Right renal pelvis (tissue), 4 donors: Measurements from ENCODE around the gene COL19A1. TPM values are rescaled to one million over a fixed set of nuclear protein-coding genes. Genes with fewer than 3 reads are reported as not detected.

Experiments
- DNase-seq, 4 donors: peaks; one replicate each; pipeline ENCODE4 v3.0.0-alpha.2; 2013; ENCODE audit warnings: low read depth in 4 of 4, low spot score in 3 of 4, missing footprints in 1 of 4
- polyA plus RNA-seq, 4 donors: library from polyadenylated mRNA; unstranded; fragments of 120-200 nt; gene quantifications; one replicate each; pipeline ENCODE4 v1.2.1, GENCODE V29; 2013; ENCODE audit not compliant: insufficient read length in 4 of 4

COL19A1 gene
- polyA plus RNA-seq, 4 donors, result 2.2 to 4.3 (median 2.3) TPM

DNA sequence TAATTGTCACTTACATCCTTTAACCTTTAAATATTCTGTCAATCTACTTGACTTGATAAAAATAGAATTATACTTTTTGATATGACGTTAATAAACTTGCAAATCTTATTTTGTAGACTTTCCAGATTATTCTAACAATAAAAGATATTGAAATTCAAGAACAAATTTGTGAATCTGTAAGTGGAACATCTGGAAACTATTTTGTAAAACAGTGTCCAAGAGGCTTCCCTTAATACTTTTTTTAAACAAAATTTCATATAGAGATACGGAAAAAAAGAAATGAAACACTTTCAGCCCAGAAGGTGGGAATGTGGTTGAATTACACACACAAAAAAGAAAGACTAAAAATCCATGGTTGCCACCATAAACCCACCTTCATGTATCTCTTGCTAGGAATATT lies 174.4 kb downstream of the COL19A1 start:
- no peak for DNase-seq

DNA sequence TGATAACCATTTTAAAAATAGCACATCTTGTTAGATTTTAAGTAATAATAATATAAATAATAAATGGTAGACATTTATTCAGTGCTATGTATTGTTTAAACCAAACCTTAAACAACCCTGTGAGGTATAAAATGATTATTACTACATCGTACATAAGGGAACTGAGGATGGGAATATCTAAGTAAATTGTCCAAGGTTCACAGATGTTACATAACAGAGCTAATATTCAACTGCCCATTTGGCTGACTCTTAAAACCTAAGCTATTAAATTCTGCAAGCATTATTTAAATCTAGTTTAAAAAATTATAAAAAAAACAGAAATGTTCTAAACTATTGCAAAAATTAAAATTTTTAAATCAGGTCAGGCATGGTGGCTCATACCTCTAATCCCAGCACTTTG lies 175.1 kb downstream of the COL19A1 start:
- no peak for DNase-seq

- DNase-seq, result no peak
These were observed 179.1 kb downstream of the COL19A1 start for GRCh38 chr6:70045413-70045812.

GRCh38 chr6:70051197-70052124 lies 185.1 kb downstream of the COL19A1 start:
- DNase-seq, result no peak

DNA sequence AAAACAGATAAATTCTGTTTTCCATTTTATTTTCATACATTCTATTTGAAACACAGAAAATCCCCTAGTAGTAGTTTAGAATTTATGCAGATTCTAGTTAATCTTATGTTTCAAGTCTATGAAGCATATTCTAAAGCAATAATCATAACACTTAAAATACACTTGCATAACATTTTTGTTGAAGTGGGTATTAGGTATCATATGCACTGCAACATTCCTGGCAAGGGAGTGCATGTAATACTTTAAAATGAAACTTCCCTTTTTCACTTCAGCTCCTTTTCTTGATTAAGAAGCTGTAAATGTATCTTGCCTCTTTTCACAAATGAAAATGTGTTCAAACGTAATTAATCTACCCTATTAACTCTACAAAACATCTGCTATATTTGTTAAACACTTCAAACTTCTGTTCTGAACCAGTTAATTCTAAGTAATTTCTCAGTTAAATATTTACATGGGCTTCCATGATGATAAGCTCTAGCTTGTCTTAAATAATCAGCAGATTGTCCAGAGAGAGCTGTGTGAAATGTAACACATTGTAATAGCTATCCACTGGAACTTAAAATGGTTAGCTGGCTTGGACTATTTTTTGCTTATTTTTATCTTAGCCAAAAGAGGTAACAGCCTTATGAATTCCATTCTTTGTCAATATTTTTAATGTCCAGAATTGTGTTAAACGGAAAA lies 192.8 kb downstream of the COL19A1 start:
- no peak for DNase-seq

GRCh38 chr6:70060680-70061079 lies 194.3 kb downstream of the COL19A1 start:
- DNase-seq, result no peak

DNA sequence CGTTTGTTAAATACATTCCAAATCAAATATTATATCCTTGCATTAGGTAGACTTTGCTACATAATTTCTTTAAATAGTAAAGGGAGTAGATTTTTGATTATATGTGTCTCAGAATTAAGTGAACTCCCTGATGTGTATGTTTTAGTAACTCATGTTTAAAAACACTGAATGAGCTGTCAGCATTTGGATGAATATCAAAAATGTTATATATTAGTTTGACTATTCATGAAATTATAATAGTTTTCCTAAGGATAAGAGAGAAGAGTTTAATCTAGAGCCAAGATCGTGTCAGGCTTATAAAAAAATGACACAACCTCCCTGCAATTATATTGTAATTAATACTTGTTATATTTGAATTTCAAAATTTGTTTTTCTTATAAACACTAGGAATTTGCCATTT lies 195.2 kb downstream of the COL19A1 start:
- no peak for DNase-seq

DNA sequence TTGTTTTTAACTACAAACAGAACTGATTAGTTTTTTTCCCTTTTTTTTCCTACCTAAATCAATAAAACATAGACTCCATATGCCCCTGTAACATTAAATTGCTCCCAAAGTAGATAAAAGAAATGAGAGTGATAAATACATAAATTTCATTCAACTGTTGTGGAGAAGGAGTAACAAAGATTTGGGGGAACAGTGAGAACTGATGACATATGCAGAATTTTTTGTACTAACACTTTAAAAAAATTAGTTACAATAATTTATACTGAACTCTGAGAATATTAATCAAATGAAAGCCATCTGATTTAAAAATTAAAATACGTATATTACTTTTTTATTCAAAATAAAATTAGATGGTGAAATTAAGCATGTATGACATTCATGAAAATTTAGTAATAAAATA lies 195.7 kb downstream of the COL19A1 start:
- no peak for DNase-seq

DNA sequence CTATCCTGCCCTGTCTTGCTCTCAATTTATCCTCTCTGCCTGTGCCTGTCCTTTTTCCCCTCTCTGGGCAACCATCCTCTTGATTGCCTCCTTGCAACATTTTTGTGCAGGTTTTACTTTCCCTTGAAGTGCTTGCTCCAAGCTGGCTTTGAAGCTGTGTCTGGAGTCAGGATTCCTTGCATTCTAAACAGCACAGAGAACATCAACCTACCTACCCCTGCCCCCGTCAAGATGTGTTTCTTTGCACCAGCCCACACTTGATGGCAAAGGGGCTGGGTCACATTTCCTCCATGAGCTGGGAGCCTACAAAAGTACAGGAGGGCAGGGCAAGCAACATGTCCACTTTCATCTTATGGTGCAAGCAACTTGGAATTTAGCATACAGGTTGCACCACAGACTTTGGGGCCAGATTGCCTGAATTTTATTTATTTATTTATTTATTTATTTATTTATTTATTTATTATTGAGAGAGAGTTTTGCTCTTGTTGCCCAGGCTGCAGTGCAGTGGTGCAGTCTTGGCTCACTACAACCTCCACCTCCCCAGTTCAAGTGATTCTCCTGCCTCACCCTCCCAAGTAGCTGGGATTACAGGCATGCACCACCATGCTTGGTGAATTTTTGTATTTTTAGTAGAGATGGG lies 206.3 kb downstream of the COL19A1 start:
- no peak for DNase-seq

GRCh38 chr6:70073637-70074036 lies 207.3 kb downstream of the COL19A1 start:
- no peak for DNase-seq

- DNase-seq, result no peak
These were observed 212.9 kb downstream of the COL19A1 start for GRCh38 chr6:70079241-70079640.

DNA sequence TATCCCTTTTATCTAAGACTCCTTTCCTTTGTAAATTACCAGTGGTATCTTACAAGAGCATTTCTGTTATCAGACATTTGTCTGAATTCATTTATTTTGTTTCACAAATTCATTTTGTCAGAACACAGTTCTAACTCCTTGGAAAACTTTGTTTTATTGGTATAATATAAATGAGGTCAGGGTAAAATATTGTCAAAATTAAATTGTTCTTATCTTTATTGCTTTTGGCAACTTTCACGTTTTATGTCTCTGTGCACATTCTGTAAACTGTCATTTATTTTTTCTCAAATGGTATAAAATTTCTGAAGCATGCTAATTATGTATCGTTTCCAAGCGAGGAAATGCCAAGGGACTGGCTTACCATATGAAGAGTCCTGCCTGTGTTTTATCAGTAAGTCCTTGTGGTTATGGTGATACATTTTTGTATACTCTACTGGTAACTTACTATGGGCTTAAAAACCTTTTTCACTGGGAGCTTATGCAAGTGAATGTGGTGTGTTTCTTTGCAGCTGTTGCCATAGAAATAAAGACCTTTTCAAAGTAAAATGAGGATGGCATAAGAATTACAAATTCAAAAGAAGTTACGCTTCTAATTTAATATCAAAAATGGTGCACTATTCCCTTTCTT lies 214.2 kb downstream of the COL19A1 start:
- no peak for DNase-seq

- DNase-seq, result no peak
These were observed 216.5 kb downstream of the COL19A1 start for GRCh38 chr6:70082830-70083229.

DNA sequence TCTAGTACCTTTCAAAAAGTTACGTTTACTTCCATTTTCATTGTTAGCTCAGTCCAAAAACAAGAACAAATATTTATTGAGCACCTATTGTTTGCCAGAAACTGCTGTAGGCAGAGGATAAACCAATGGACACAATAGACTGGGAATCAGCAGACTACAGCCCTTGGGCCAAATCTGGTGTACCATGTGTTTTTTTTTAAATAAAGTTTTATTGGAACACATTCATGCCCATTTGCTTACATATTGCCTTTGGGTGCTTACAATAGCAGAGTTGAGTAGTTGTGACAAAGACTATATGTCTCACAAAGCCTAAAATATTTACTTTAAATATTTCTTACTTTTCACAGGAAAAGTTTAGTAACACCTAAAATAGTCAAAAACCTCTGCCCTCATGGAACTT lies 220.4 kb downstream of the COL19A1 start:
- no peak for DNase-seq

- DNase-seq, result no peak
These were observed 227.8 kb downstream of the COL19A1 start for GRCh38 chr6:70094156-70094555.

- no peak for DNase-seq
These were observed 233.4 kb downstream of the COL19A1 start for GRCh38 chr6:70099732-70100131.

GRCh38 chr6:70103798-70104197 lies 237.4 kb downstream of the COL19A1 start:
- no peak for DNase-seq

DNA sequence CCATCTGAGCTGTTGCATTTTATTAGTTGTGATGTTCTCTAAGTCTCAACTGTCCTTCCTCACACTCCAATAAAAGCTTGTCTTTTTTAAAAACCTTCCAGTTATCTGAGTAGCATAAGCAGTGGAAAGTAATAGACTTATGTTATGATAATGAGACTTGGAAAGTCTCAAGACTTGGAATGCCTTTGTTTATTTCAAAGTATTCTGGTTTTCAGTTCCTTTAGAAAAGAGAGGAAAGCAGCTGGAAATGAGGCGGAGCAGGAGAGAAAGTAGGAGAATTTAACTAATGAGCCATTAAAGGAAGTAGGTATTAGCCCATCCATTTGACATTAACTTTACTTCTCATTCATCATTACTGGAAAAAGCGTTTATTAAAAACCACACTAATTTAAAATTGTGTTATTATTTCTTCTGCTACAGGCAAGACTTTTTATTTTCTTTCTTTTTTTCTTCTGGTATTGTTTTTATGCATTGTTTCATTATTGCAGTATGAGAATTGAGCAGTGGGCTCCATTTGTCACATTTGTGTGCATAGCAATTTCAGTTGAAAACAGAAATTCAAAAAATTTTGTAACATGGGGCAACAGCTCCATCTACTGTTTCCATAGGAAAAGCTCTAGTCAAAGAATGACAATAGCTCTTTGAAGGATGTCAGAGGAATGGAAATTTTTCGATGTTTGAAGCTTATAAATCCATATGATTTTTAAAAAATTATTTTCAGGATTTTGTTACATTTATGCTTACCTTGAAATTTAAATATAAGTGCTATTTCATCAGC lies 241.7 kb downstream of the COL19A1 start:
- DNase-seq, result peak in 2 of 4 donors; percentile 39 to 47

- DNase-seq, result no peak
These were observed 244.0 kb downstream of the COL19A1 start for GRCh38 chr6:70110126-70111022.
